ENCODE data around the gene ELFN1.

Gene ELFN1

GRCh38 chr7:1669954-1670893, at the start of gene ELFN1:
ELFN1 (plus strand) TSS chr7:1670277; CDS start chr7:1744597, 74,320 bp downstream.
- peak within 1 kb of the TSS; percentile 77 for H3K4me3 Mint-ChIP-seq
- H3K27me3 Mint-ChIP-seq = peaks cover 10% of the 10 kb centered on the region
- H3K27ac Mint-ChIP-seq = no peak within 1 kb of the TSS
- peaks cover 7% of the 10 kb centered on the region for H3K4me1 Mint-ChIP-seq (ENCODE audit: low read depth)
- no peaks in the 10 kb centered on the region for H3K36me3 Mint-ChIP-seq
- H3K9me3 Mint-ChIP-seq (ENCODE audit: low read depth) = no peaks in the 10 kb centered on the region

- Mint-ChIP-seq H3K27ac (no peak overlapping the region), H3K4me1 (ENCODE audit: low read depth) (no peaks in the 10 kb centered on the region), H3K36me3 (no peaks in the 10 kb centered on the region), H3K4me3 (no peak overlapping the region), H3K9me3 (ENCODE audit: low read depth) (no peaks in the 10 kb centered on the region), H3K27me3 (no peaks in the 10 kb centered on the region)
These were observed 49.2 kb upstream of the ELFN1 start for GRCh38 chr7:1620835-1621234.

- no peaks in the 10 kb centered on the region for H3K4me1 Mint-ChIP-seq (ENCODE audit: low read depth)
- no peaks in the 10 kb centered on the region for H3K36me3 Mint-ChIP-seq
- H3K27ac Mint-ChIP-seq = no peak overlapping the region
- H3K9me3 Mint-ChIP-seq (ENCODE audit: low read depth) = no peaks in the 10 kb centered on the region
- no peak overlapping the region for H3K4me3 Mint-ChIP-seq
- H3K27me3 Mint-ChIP-seq = no peaks in the 10 kb centered on the region
These were observed 48.4 kb upstream of the ELFN1 start for GRCh38 chr7:1621718-1622117.

GRCh38 chr7:1622441-1622840, 47.6 kb upstream of the ELFN1 start:
- Mint-ChIP-seq H3K27ac (no peak overlapping the region), H3K9me3 (ENCODE audit: low read depth) (no peaks in the 10 kb centered on the region), H3K4me1 (ENCODE audit: low read depth) (no peaks in the 10 kb centered on the region), H3K36me3 (no peaks in the 10 kb centered on the region), H3K4me3 (no peak overlapping the region), H3K27me3 (no peaks in the 10 kb centered on the region)

- Mint-ChIP-seq H3K4me3 (no peak overlapping the region), H3K4me1 (ENCODE audit: low read depth) (no peaks in the 10 kb centered on the region), H3K36me3 (no peaks in the 10 kb centered on the region), H3K27me3 (no peaks in the 10 kb centered on the region), H3K9me3 (ENCODE audit: low read depth) (no peaks in the 10 kb centered on the region), H3K27ac (no peak overlapping the region)
These were observed 46.3 kb upstream of the ELFN1 start for GRCh38 chr7:1623810-1624209.

GRCh38 chr7:1624999-1625927, 44.8 kb upstream of the ELFN1 start:
- Mint-ChIP-seq H3K4me1 (ENCODE audit: low read depth) (no peaks in the 10 kb centered on the region), H3K27ac (no peak overlapping the region), H3K9me3 (ENCODE audit: low read depth) (no peaks in the 10 kb centered on the region), H3K27me3 (no peaks in the 10 kb centered on the region), H3K4me3 (no peak overlapping the region), H3K36me3 (no peaks in the 10 kb centered on the region)

- H3K27ac Mint-ChIP-seq = no peak overlapping the region
- H3K36me3 Mint-ChIP-seq = no peaks in the 10 kb centered on the region
- no peaks in the 10 kb centered on the region for H3K27me3 Mint-ChIP-seq
- no peaks in the 10 kb centered on the region for H3K9me3 Mint-ChIP-seq (ENCODE audit: low read depth)
- H3K4me3 Mint-ChIP-seq = no peak overlapping the region
- no peaks in the 10 kb centered on the region for H3K4me1 Mint-ChIP-seq (ENCODE audit: low read depth)
These were observed 43.3 kb upstream of the ELFN1 start for GRCh38 chr7:1626769-1627168.

GRCh38 chr7:1630700-1631336, 39.3 kb upstream of the ELFN1 start:
- no peaks in the 10 kb centered on the region for H3K9me3 Mint-ChIP-seq (ENCODE audit: low read depth)
- no peak overlapping the region for H3K27ac Mint-ChIP-seq
- peaks cover 3% of the 10 kb centered on the region for H3K27me3 Mint-ChIP-seq
- no peak overlapping the region for H3K4me3 Mint-ChIP-seq
- no peaks in the 10 kb centered on the region for H3K36me3 Mint-ChIP-seq
- H3K4me1 Mint-ChIP-seq (ENCODE audit: low read depth) = no peaks in the 10 kb centered on the region

GRCh38 chr7:1631678-1632077, 38.4 kb upstream of the ELFN1 start:
- H3K4me3 Mint-ChIP-seq = no peak overlapping the region
- H3K27ac Mint-ChIP-seq = no peak overlapping the region
- no peaks in the 10 kb centered on the region for H3K4me1 Mint-ChIP-seq (ENCODE audit: low read depth)
- H3K27me3 Mint-ChIP-seq = peaks cover 3% of the 10 kb centered on the region
- no peaks in the 10 kb centered on the region for H3K9me3 Mint-ChIP-seq (ENCODE audit: low read depth)
- H3K36me3 Mint-ChIP-seq = no peaks in the 10 kb centered on the region

- no peaks in the 10 kb centered on the region for H3K36me3 Mint-ChIP-seq
- H3K27me3 Mint-ChIP-seq = peaks cover 3% of the 10 kb centered on the region
- no peaks in the 10 kb centered on the region for H3K9me3 Mint-ChIP-seq (ENCODE audit: low read depth)
- no peaks in the 10 kb centered on the region for H3K4me1 Mint-ChIP-seq (ENCODE audit: low read depth)
- H3K4me3 Mint-ChIP-seq = no peak overlapping the region
- no peak overlapping the region for H3K27ac Mint-ChIP-seq
These were observed 37.6 kb upstream of the ELFN1 start for GRCh38 chr7:1632506-1632905.

- no peak overlapping the region for H3K27ac Mint-ChIP-seq
- H3K27me3 Mint-ChIP-seq = peaks cover 3% of the 10 kb centered on the region
- H3K9me3 Mint-ChIP-seq (ENCODE audit: low read depth) = no peaks in the 10 kb centered on the region
- H3K4me3 Mint-ChIP-seq = no peak overlapping the region
- no peaks in the 10 kb centered on the region for H3K4me1 Mint-ChIP-seq (ENCODE audit: low read depth)
- H3K36me3 Mint-ChIP-seq = no peaks in the 10 kb centered on the region
These were observed 36.9 kb upstream of the ELFN1 start for GRCh38 chr7:1632916-1633785.

GRCh38 chr7:1635401-1635800, 34.7 kb upstream of the ELFN1 start:
- Mint-ChIP-seq H3K9me3 (ENCODE audit: low read depth) (no peaks in the 10 kb centered on the region), H3K27ac (no peak overlapping the region), H3K36me3 (no peaks in the 10 kb centered on the region), H3K27me3 (peaks cover 3% of the 10 kb centered on the region), H3K4me1 (ENCODE audit: low read depth) (no peaks in the 10 kb centered on the region), H3K4me3 (no peak overlapping the region)

- no peak overlapping the region for H3K27ac Mint-ChIP-seq
- H3K9me3 Mint-ChIP-seq (ENCODE audit: low read depth) = no peaks in the 10 kb centered on the region
- no peak overlapping the region for H3K4me3 Mint-ChIP-seq
- peaks cover 3% of the 10 kb centered on the region for H3K27me3 Mint-ChIP-seq
- H3K4me1 Mint-ChIP-seq (ENCODE audit: low read depth) = no peaks in the 10 kb centered on the region
- no peaks in the 10 kb centered on the region for H3K36me3 Mint-ChIP-seq
These were observed 32.9 kb upstream of the ELFN1 start for GRCh38 chr7:1637155-1637554.

GRCh38 chr7:1638215-1638661, 31.8 kb upstream of the ELFN1 start:
- Mint-ChIP-seq H3K9me3 (ENCODE audit: low read depth) (no peaks in the 10 kb centered on the region), H3K27ac (no peak overlapping the region), H3K27me3 (peaks cover 3% of the 10 kb centered on the region), H3K4me1 (ENCODE audit: low read depth) (no peaks in the 10 kb centered on the region), H3K36me3 (no peaks in the 10 kb centered on the region), H3K4me3 (no peak overlapping the region)

Data from activated naive CD8-positive, alpha-beta T cell (primary cell).